HG02981 (cell line): ENCODE results near the gene PPHLN1.
"Not testable (repeated sequence)": the region's sequence is repeated elsewhere in the genome, so short reads cannot be mapped to it uniquely, and the experiment has no call there.

Experiments
- ATAC-seq: cut with Tn5 transposase; IDR thresholded peaks from one replicate; pipeline ENCODE4 v1.9.1; 2021; ENCODE audit warnings: mild to moderate bottlenecking, moderate library complexity; ENCODE audit not compliant: unreplicated experiment

Gene PPHLN1

DNA sequence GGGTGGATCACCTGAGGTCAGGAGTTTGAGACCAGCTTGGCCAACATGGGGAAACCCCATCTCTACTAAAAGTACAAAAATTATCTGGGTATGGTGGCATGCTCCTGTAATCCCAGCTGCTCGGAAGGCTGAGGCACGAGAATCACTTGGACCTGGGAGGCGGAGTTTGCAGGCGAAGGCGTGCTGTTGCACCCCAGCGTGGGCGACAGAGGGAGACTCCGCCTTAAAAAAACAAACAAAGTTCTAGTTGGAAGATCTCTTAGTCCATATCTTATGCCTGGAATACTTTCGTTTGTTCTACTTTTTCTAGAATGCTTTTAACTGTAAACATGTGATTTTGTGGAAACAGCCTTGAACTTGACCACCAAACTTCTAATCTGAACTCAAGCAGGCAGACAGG, 38.7 kb downstream of the PPHLN1 start:
- ATAC-seq, result no peak

DNA sequence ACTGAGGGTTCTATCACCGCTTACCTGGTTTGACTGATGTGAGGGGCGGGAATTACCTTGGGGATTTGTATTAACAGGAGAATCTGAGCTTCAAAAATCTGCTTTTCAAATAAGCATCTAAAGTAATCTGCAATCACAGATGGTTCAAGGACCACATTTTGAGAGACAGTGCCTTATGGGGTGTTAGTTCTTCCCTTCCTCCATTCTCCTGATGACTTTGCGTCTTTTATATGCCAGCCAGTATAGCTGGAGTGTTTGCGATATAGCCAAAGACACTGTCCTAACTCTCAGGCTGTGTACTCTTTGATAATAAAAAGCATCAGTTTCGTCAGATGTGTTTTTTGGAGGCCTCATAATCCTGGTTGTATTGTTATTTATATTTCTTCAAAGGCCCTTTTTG, 39.5 kb downstream of the PPHLN1 start:
- no peak for ATAC-seq

DNA sequence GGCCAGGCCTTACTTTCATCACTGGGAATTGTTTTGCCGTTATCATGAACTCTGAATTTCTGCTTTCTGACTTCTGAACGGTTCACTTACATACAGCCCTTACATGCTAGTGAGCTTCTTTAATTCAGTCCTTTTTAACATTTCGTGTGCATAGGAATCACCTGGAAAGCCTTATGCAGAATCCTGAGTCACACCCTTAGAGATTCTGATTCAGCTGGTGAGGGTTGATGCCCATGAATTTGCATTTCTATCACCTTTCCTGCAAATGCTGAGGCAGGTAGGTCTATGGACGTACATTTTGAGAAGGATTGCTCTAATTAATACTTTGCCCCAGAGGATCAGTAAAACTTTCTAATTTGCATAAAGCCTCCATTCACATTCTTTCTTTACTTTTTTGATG, 44.0 kb downstream of the PPHLN1 start:
- ATAC-seq, result no peak

DNA sequence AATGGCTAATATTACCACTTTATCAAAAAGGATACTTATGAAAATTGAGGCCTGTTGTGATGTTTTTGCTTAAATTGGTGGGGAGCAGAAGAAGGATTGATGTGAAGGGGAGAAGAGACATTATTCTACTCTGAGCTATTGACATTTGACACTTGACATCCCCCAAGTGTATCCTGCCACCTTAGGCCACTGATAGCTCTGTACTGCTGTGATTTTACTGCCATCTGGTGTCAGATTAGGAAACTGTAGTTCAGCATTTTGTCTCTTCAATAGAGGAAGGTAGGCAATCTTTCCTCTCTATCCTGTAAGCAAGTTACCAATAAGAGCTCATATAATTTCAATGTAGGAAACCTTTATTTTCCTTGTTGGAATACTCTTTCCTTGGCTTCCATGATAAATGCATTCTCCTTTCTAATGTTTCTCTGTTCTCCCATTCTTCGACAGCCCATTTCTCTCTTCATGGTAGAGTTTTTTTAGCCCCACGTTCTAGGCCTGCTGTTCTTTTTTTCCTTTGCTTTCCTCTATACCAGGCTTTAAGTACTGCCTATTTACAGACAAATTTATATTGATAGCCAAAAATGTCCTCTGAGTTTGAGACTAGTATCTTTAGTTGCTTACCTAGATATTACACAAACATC, 46.3 kb downstream of the PPHLN1 start:
- peak; percentile 92 for ATAC-seq

DNA sequence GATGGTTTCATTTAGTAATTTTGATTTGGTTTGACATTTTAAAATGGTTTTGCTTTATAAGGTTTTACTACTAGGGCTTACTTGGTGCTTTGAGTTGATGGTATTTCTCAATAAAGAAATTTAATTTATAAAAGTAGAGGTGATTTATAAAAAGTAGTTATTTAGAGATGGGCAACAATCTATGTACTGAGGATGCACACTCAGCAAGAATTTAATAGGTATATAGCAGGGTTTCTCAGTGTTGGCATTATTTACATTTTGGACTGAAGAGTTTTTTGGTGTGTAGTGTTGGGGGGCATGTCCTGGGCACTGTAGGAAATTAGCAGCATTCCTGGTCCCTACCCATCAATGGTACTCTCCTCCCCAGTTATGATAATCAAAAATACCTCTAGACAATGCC, 47.7 kb downstream of the PPHLN1 start:
- no peak for ATAC-seq

DNA sequence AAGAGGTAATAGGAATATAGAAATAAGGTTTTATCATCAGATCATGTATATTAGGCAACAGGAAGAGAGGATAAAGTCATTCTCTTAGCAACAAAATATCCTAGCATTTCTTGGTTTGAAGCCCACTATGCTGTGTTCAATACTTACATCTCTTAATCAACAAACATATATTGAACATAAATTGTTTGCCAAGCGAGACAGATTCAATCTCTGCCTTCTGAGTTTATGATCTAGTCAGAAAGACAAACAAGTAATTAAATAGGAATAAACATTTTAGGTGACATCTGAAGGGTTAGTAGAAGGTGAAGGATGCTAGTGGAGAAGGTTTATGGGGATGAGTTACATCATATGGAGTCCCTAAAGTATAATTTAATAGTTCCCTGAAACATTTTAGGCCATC, 54.8 kb downstream of the PPHLN1 start:
- ATAC-seq, result no peak

DNA sequence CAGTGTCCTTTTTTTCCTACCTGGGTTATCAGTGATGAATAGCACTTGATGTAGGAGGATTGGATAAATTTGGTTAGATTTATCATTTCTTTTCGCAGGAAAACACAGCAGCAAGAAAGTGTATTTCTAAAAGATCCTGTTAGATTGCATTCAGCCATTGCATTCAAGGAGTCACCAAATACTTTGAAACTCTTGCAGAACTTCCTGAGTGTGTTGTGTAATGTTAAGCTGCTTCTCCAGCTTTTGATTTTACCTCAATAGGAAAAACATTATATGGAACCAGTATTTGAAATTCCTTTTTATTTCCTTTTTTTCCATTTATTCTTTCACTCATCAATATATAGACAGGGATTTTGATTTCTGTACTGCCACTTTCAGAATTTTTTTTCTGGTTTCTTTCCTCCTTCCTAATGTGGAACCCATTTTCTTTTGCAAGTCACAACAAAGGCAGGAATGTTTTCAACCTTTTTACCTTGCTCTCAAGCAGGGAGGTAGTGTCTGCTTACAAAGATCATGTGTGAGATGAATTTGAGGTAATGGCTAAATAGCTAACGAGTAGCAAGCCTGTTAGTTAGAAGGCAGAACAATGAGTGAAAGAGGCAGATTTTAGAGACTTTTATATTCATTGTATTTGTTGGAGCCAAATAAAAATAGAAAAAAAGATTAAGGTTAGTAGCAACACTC, 56.2 kb downstream of the PPHLN1 start:
- ATAC-seq, result no peak

DNA sequence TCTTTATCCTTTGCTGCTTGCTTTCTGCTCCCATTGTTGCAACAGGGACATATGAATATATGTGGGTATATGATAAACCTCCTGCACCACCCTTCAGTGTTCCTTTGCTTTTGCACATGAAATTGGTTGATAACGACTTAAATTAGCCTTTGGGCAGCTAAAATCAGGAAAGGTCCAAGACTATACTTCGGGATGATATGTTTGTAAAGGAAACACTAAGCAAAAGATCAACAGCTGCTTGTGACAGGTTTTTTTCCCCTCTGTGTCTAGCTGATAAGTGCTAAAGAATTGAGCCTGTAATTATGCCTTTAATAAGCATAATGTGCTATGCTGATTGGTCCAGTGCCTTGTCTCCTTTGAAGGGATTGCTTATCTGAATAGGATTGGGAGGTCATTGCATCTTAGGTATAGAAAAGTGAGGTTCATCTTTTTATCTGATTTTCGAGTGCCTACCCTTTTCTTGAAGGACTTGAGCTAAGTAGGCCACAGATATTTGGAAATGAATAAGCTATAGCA, 59.4 kb downstream of the PPHLN1 start:
- ATAC-seq, result no peak

DNA sequence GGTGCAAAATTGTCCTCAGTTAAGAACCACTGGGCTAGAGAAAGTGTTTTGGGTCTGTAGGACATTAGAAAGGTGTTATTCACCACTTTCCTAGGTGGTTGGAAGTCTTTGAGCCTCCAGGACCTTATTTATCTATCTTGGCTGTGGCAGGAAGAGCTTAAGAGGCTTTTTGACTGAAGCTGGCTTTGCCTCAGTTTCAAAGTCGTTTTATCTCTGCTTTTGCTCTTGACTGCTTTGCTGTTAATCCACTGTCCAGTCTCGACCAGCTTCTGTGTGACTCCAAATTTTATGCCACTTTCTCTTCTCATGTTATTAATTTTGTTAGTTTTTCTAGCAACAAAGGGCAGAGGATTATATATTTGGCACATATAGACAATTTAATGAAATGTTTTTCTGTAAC, 60.3 kb downstream of the PPHLN1 start:
- ATAC-seq, result no peak

DNA sequence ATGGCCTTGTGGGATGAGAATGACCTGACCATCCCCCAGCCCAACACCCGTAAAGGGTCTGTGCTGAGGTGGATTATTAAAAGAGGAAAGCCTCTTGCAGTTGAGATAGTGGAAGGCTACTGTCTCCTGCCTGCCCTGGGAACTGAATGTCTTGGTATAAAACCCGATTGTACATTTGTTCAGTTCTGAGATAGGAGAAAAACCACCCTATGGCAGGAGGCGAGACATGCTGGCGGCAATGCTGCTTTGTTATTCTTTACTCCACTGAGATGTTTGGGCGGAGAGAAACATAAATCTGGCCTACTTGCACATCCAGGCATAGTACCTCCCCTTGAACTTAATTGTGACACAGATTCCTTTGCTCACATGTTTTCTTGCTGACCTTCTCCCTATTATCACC, 62.1 kb downstream of the PPHLN1 start:
- ATAC-seq, result not testable (repeated sequence)

DNA sequence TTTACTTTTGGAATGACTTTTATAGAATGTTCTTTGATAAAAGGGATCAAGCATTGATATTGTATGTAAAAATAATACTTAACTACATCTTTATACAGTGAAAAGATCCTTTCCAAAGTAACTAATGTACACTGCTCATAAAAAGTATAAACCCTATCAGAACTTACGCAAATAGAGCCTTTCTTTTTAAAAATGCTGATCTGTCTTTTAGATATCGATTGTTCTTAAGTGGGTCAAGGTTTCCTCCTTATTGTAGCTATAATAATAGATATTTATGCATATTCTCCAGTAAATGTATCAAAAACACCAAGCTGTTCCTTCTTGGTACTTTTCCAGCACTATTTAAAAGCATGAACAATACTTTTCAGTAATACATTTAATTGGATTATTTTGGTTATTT, 68.5 kb downstream of the PPHLN1 start:
- ATAC-seq, result no peak

DNA sequence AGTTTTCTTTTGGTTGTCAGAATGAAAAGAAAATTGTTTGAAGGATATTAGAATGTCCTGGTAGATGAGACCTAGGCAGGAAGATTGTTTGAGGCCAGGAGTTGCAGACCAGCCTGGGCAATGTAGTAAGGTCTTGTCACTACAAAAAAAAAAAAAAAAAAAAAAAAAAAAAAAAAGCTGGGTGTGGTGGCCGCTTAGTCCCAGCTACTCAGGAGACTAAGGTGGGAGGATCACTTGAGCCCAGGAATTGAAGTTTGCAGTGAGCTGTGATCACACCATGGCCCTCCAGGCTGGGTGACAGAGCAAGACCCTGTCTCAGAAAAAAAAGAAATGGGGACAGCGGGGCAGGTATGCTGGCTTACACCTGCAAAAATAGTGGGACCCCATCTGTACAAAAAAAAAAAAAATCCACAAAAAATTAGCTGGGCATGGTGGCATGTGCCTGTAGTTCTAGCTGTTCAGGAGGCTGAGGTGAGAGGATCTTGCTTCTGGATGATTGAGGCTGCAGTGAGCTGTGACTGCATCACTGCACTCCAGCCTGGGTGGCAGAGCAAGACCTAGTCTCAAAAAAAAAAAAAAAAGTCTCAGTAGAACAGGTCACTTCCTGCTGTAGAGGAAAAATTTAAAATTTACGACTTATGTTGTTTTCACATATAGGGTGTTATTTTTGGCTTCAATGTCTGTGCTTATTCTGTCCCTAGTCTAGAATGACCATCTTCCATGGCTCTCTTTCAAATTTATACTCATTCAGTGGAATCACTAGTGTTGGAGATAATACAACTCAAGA, 70.7 kb downstream of the PPHLN1 start:
- ATAC-seq, result no peak

DNA sequence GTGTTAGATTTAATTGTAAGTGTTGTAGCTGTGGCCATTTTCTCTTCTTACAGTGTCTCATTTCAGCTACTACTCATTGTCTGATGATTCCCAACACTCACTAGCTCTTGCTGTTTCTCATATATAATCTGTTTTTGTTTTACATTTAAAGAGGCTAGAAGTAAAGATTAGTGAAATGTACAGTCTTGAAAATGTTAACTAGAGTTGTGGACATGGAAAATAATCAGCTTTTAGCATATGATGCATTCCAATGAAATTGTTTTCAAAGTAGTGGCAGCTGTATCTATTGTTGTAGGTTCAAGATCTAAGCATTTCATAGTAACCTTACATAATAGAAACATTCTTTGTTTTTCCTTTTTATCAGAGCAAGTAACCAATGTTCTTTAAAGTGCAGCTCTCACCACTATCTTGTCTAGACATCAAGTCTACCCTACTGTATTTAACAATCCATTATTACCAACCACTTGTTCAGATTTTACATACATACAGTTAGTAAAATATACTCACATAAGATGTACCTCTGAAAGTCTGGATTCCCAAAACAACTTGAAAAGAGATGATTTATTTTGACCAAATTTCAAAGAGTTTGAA, 76.9 kb downstream of the PPHLN1 start:
- no peak for ATAC-seq

DNA sequence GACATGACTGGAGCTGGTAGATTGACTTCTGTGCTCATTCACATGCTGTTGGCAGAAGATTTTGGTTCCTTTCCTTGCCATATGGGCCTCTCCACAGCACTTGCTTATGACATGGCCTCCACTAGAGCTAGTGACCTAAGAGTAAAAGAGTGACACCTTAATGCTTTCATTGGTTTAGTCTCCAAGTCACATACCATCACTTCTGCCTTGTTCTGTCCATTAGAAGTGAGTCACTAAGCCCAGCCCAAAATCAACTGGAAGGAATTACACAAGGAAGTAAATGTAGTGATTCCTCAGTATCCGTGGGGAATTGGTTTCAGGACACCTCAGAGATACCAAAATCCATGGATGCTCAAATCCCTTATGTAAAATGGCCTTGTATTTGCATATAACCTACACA, 81.3 kb downstream of the PPHLN1 start:
- no peak for ATAC-seq

DNA sequence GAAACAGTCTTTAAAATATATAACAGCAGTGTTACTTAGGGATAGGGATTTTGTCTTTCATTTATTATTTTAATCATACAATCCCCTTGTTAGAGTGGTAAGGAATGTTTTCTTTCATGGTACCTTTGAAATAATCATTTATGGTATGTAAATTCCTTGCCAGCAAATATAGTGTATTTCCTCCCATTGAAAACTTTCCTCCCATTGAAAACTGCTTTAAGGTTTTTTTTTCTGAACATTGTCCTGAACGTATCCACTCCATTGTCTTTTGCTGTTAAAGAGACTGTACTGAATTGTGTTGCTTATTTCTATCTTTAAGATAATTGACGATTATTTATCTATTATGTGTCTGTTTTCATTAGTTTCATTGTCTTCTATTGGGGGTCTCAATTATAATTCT, 83.5 kb downstream of the PPHLN1 start:
- ATAC-seq, result no peak

DNA sequence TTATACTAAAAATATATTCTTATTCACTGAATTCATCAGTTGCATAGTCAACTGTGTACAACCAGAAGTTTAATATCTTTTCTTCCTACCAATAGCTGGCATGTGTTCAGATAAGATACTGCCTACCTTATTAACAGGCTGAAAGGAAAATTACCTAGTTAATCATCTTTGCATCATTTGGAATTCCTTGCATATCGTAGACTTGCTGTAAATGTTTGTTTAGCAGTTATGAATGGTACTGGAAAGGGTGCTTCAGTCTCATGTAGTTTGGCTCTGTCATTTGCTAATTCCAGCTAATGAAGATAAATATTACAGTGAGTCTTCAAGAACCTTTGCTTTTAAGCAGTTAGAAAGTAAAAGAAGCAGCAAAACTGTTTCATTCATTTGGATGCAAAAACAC, 84.4 kb downstream of the PPHLN1 start:
- ATAC-seq, result no peak

DNA sequence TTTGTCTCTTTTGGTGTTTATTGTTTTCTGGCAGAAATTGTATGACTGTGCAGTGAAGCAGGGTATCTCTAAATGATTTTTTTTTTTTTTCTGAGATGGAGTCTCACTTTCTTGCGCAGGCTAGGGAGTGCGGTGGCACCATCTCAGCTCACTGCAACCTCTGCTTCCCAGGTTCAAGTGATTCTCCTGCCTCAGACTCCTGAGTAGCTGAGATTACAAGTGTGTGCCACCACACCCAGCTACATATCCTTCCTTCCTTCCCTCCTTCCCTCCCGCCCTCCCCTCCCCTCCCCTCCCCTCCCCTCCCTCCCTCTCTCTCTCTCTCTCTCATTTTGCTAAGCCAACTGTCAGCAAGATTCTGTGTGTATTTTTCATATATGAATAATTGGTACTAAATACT, 94.4 kb downstream of the PPHLN1 start:
- ATAC-seq, result no peak

DNA sequence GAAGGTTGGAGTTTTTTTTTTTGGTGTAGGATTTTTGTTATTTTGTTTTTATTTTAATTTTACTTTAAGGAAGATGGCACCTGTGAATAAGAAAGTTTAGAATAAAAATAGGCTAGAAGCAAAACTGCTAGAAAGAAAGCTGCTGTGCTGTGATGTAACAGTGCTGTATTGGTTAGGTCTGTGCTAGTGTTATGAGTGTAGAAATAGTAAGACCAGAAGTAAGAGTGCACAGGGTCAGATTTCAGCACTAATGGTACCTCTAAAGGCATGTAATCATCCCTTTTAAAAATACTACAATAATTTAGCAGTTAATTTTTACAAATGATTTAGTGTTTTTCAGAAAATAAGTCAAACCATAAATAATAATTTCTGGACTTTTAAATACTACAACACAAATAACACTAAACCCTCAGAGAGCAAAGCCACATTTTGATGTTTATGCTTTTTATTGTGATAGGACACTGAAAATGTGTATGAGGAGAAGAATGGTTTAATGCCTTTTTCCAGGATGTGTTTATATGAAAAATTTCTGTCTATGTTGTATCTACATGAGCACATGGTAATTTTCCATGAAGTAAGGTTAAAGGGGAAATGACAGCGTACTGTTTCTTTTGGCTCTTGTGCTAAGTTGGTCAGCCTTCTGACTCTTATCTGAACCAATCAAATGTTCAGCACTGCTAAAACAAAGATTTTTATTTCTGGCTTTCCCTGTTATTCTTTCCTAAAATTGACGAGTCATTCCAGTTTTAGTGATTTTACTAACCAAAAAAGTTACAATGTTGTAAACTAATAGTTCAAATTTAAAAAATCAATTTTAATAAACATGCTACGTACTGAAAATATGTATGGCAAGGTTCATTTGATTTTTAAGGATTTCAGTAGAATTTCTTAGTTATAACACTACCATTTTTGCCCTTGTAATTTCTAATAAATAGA, 96.1 kb downstream of the PPHLN1 start:
- peak; percentile 96 for ATAC-seq

DNA sequence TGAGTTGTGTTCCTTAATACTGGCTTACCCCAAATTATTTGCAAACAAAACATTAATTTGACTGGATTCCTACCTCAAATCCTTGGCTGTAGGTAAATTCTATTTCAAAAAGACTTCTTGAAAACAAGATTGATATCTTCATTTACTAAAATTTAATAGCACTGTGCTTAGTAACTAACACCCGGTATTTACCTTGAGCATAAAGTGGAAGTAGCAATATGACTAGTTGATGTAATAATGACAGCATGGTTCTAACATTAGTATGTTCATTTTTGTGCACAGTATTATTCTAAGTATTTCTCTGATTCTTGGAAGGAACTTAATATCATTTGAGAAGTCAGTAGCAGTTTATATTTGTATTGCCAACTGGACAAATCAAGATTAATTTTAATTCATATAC, 96.8 kb downstream of the PPHLN1 start:
- ATAC-seq, result no peak

DNA sequence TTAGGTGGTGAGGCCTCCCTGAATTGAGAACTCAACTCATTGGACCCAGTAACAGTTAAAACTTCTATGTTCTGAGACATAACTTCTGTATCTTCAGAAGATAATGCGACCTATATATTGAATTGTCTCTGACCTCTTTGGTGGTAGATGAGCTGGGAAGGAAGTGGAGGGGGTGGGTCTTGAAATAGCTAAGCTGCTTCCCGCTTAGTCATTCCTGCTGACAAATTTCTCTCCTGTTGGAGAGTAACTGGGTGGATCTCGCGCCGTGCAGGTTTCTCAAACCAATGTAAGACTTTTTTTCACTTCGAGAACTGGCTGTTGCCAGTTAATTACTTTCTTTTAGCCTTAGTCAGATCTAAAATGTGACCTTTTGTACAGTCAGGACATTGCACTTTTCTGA, 100.8 kb downstream of the PPHLN1 start:
- no peak for ATAC-seq

DNA sequence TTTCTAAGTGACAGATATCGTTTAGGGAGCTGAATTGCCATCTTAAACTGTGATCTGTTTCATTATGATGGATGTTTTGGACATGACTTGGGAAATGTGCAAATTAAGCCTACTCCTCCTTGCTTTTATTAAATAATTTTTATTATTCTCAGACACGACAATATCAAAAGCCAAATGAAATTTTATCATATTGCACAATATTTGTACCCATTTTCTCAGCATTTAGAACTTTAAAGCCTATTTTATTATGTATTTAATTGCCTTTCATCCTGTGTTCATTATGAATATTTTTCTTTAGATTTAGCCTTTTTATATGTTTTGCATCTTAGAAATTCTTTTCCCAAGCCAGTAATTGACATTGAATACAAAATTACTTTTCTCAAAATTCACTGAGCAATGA, 102.9 kb downstream of the PPHLN1 start:
- no peak for ATAC-seq
